ENCODE results near the gene IFT27.
A peak's percentile ranks its signal among the peaks of the same experiment; 100 is the strongest.

The IFT27 gene, protein sequence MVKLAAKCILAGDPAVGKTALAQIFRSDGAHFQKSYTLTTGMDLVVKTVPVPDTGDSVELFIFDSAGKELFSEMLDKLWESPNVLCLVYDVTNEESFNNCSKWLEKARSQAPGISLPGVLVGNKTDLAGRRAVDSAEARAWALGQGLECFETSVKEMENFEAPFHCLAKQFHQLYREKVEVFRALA

DNA sequence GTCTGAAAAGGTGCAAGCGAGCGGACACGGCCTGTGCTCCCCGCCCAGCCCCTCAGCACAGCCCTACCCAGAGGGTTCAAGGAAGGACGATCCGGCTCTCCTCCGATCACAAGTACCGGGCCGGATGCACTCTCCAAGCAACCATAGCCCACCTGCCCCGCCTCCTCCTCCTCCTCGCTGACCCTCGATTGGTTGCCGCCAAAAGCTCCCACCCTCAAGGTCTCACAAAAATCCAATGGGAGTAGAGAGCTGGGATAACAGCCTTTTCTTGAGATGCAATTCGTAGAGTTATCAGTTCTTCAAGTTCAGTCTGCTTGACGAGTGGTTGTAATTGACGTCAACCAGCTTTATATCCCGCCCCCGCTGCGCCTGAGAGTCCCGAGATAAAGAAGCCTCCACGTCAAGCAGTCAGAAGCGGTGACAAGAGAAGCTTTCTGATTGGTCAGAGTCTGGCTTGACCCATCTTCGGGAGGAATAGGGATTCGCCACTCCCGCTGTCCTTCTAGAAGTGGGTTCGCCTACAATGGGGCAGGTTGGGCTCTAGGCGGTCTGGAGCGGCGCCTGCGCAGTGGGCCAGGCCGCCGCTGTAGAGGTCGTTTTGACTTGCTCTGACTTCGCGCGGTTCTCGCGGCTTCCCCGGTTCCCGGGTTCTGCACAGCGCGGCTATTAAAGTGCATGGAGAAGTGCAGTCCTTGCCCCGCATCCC, at the start of gene IFT27:
Gene IFT27, minus strand, starts transcription at position 156 of the 706 bp plus-strand sequence. CDS start 412 bp downstream, outside the sequence.
- DNase-seq: peak; percentile 99

DNA sequence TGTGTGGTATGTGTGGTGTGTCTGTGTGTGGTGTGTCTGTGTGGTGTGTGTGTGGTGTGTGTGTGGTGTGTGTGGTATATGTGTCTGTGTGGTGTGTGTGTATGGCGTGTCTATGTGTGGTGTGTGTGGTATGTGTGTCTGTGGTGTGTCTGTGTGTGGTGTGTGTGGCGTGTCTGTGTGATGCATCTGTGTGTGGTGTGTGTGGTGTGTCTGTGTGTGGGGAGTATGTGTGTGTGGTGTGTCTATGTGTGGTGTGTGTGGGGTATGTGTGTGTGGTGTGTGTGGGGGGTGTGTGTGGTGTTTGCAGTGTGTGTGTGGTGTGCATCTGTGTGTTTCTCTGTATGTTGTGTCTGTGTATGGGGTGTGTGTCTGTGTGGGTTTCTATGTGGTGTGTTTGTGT, 48.7 kb upstream of the IFT27 start:
- no peak for DNase-seq

DNA sequence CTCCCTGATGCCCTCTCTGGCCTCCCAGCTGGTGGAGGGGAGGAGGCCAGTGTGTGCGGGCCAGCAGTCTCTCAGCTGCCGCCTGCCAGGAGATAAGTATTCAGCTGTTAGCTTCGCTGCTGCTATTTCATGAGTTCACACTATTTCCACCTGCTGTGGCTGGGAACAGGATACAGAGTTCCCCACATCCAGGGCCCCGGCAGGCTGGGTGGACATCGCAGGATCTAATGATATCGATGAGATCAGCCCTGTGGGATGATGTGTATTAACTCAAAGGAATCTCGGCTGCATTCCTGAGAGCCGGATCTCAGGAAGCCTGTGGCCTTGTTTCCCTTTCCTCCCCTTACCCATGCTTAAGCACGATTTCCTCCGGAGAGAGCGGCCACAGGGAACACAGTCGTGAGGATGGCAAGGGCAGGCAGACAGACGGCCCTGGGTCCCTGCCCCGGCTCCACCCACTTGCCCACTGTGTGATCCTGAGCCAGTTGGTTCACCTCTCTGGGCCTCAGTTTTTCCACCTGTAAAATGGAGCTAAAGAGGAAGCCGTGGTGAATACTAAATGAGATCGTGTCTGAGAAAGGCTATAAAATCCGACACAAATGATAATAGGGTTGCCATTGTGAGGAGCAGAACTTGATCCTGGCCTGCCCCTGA, 47.4 kb upstream of the IFT27 start:
- DNase-seq: peak in 1 of 2 experiments; percentile 36

DNA sequence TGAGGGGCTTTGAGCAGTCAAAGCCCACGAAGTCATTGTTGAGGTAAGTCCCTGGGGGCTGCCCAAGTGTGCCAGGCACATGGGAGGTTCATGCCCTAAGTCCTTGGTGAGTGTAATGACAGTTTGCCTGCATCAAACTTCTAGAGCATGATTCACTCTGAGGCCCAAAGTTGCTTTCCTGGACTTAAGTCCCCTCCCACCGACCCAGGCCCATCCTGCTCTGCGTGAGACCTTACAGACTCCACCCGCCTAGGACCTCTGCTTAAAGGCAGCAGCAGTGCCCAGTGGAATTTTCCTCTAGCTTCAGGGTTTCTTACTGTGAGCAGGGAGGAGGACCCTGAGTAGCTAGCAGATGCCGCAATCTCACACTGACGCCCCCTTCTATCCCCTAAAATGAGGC, 46.7 kb upstream of the IFT27 start:
- no peak for DNase-seq

GRCh38 chr22:36819112-36819511, 43.2 kb upstream of the IFT27 start:
- DNase-seq: no peak

- DNase-seq: no peak
These were observed 42.2 kb upstream of the IFT27 start for GRCh38 chr22:36818010-36818642.

DNA sequence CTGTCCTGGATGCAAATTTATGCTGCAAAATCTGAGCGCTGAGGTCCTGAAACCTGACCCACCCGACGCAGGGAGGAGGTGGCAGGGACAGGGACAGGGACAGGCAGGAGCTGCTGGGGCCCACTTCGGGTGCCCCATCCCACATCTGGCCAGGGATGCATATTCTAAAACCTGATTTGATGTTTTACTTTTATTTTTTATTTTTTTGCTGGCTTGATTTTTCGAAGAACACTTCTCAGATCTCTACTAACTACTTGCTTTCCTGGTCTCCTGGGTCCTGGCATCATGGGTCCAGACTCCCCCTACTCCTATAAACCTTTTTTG, 41.6 kb upstream of the IFT27 start:
- DNase-seq: no peak

DNA sequence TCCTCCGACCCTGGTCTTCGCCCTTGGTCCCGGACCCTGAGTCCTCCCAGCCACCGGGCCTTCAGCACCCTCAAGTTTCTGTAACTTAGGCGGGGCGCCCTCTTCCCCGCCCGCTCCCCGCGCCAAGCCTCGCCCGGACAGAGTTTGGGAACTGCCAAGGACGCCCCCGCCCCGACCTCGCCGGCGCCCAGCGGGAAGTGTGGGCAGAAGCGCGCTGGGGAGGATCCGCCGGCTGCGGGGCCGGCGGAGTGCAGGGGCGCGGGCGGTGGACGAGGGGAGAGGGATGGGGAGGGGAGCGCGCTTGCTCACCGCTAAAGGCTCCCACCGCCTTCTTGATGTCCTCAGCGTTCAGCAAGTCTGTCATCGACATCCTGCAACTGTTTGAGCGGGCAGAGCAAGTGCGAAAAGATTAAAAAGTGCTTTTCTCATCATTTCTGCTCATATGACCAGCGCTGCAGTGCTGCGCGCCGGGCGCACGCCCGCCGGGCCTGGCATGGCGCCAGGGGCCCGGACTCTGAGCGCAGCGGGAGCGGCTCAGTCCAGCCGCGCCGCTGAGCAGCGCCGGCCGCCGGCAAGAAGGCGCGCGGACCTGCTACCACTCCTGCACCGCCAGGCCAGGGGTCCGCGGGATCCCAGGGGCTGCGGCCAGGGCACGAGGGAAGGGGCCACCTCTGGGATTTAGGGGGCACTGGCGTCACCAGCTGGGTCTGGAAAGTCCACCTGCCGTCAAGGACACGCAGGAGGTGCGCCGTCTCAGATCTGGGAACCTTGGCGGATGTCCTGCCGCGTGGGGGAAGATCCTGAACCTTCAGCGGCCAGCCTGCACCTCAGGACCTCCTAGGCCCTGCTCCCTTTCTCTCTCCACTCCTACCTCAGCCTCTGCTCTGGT, 41.0 kb upstream of the IFT27 start, which contains the start of gene PVALB:
Gene PVALB, minus strand, starts transcription at position 400 of the 889 bp plus-strand sequence. Its CDS starts 30 bp downstream, at position 370.
- DNase-seq: peak in 1 of 2 experiments; percentile 24

DNA sequence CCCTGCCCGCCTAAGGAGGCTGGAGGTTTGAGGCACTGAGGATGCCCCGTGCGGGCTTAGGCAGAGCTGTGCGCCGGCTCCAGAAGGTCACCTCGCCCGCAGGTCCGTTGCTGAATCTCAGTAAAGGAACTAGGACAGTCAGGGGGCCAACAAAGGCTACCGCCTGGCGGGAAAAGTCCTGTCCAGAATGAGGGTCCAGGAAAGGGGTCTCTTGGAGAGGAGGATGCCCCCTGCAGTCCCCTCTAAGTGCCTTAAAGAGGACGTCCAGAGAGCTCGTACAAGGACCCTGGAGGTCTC, 40.4 kb upstream of the IFT27 start:
- DNase-seq: no peak

DNA sequence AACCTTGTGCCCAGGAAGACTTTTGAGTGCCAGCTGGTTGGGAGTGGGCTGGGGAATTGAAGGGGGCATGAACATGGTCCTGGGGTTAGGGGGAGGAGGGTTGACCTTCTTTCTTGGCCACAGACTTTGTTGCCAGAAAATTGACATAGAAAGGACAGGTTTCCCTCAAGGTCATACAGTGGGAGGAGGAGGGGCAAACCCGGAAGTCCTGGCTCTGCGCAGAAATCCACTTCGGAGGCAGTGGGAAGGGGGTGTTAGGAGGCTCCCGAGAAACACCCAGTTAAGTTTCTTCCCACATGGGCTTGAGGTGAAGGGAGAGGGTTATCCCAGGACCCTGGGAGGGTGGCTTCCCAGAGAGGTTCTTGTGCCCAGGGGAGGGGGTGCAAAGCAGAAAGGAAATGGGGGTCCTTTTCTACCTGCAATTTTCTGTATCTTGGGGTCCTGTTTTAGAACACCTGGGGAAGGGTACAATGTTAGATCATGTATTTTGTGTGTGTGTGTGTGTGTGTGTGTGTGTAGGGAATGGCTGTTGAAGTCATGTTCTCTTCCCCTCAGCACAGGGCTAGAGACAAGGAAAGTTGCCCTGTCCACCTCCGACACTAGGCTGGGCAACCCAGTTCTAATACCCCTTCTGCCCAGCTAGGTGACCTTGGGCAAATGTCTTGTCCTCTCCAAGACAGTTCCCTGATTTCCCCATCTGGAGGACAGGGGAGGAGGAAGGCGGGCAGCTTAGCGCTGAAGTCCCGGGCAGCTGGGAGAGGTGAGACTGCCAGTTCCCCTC, 39.8 kb upstream of the IFT27 start:
- no peak for DNase-seq

GRCh38 chr22:36814801-36815200, 38.9 kb upstream of the IFT27 start:
- no peak for DNase-seq

- DNase-seq: no peak
These were observed 35.3 kb upstream of the IFT27 start for GRCh38 chr22:36811094-36811800.

- no peak for DNase-seq
These were observed 33.4 kb upstream of the IFT27 start for GRCh38 chr22:36809351-36809750.

- DNase-seq: no peak
These were observed 32.9 kb upstream of the IFT27 start for GRCh38 chr22:36808721-36809344.

GRCh38 chr22:36807627-36808026, 31.7 kb upstream of the IFT27 start:
- DNase-seq: no peak

GRCh38 chr22:36806835-36807234, 30.9 kb upstream of the IFT27 start:
- DNase-seq: no peak

- DNase-seq: no peak
These were observed 27.4 kb upstream of the IFT27 start for GRCh38 chr22:36803358-36803757.

GRCh38 chr22:36798674-36799066, 22.8 kb upstream of the IFT27 start:
- DNase-seq: no peak

- peak in 1 of 2 experiments; percentile 20 for DNase-seq
These were observed 22.2 kb upstream of the IFT27 start for GRCh38 chr22:36797911-36798673.

- no peak for DNase-seq
These were observed 21.5 kb upstream of the IFT27 start for GRCh38 chr22:36797374-36797773.
